RKO (cell line): ENCODE results near the gene LTBP3.
A peak's percentile ranks its signal among the peaks of the same experiment; 100 is the strongest.

Experiments
- DNase-seq: peaks from one replicate; pipeline ENCODE4 v3.0.0-alpha.2; 2016; ENCODE audit warnings: low spot score

The LTBP3 gene

GRCh38 chr11:65558002-65558929 lies at the start of gene LTBP3:
TSS of gene LTBP3 (minus strand) at chr11:65558359. CDS start at chr11:65557959, 400 bp downstream.
- DNase-seq = no peak

GRCh38 chr11:65606876-65607613 lies 48.9 kb upstream of the LTBP3 start:
- peak; percentile 85 for DNase-seq

GRCh38 chr11:65604258-65604657 lies 46.1 kb upstream of the LTBP3 start:
- DNase-seq = no peak

GRCh38 chr11:65599955-65600246 lies 41.7 kb upstream of the LTBP3 start:
- DNase-seq = no peak

GRCh38 chr11:65599216-65599954 lies 41.2 kb upstream of the LTBP3 start:
- DNase-seq = no peak

GRCh38 chr11:65598258-65598699 lies 40.1 kb upstream of the LTBP3 start:
- no peak for DNase-seq

- DNase-seq = no peak
Measured at GRCh38 chr11:65596520-65596919, 38.4 kb upstream of the LTBP3 start.

GRCh38 chr11:65595543-65596281 lies 37.6 kb upstream of the LTBP3 start, which contains the start of gene KCNK7:
TSS of gene KCNK7 (minus strand) at chr11:65595800. CDS start at chr11:65595772, 28 bp downstream.
- DNase-seq = no peak

GRCh38 chr11:65595131-65595530 lies 37.0 kb upstream of the LTBP3 start:
- no peak for DNase-seq

- DNase-seq = no peak
Measured at GRCh38 chr11:65593518-65594414, 35.6 kb upstream of the LTBP3 start.

- no peak for DNase-seq
Measured at GRCh38 chr11:65592858-65593517, 34.8 kb upstream of the LTBP3 start.

- DNase-seq = no peak
Measured at GRCh38 chr11:65591939-65592857, 34.0 kb upstream of the LTBP3 start.

- DNase-seq = peak; percentile 39
Measured at GRCh38 chr11:65590240-65590738, 32.1 kb upstream of the LTBP3 start.

GRCh38 chr11:65589444-65590239 lies 31.5 kb upstream of the LTBP3 start:
- DNase-seq = no peak

- DNase-seq = peak; percentile 40
Measured at GRCh38 chr11:65588199-65589054, 30.3 kb upstream of the LTBP3 start.

- no peak for DNase-seq
Measured at GRCh38 chr11:65586676-65587075, 28.5 kb upstream of the LTBP3 start.

- DNase-seq = no peak
Measured at GRCh38 chr11:65586247-65586630, 28.1 kb upstream of the LTBP3 start.
